Measurements from ENCODE around the gene ZNF22. TPM values are rescaled to one million over a fixed set of nuclear protein-coding genes. Genes with fewer than 3 reads are reported as not detected.

The ZNF22 gene
- total and polyA plus RNA-seq, 2 of the 8 experiments (the other 6 are each of a cell fraction or from before 2014, with no cell fraction given): 18.2 to 45.2 TPM

GRCh38 chr10:44983066-44983894, 17.4 kb upstream of the ZNF22 start (continued):
- TF ChIP-seq GABPA (IDR thresholded peaks at IDR 0.05; ENCODE audit: borderline replicate concordance, insufficient read depth, low read length) (no peak), TAF7 (optimal IDR thresholded peaks at IDR 0.05; ENCODE audit: borderline replicate concordance, low read depth, low read length) (no peak)
